HEK293T (cell line): ENCODE results near the gene PHLPP1.

ENCODE experiments used
- ELF4 ChIP-seq: fragments of 450-650 bp; IDR thresholded peaks from 2 replicates; pipeline ENCODE4 v1.6.1; 2017; ENCODE audit warnings: antibody characterized with exemption
- LEF1 ChIP-seq: fragments of 450-650 bp; IDR thresholded peaks from 2 replicates; pipeline ENCODE4 v1.6.1; 2017; ENCODE audit warnings: mild to moderate bottlenecking, borderline replicate concordance

- TF ChIP-seq ELF4 (no peak), LEF1 (no peak)
Observed at GRCh38 chr18:62925031-62925688, 209.8 kb downstream of the PHLPP1 start.
